Caco-2 (cell line): ENCODE measurements around the gene NUDT17. TPM values are rescaled to one million over a fixed set of nuclear protein-coding genes. Genes with fewer than 3 reads are reported as not detected.

Source experiments
- BruUV-seq: library from RNA; stranded (reverse); fragments of 400-500 nt; replicated peaks from 2 replicates; lab custom pipeline; 2021; lab: Mats Ljungman, UMichigan
- CTCF ChIA-PET: fragments of 300-600 bp; sonication (Branson Sonifier 250); formaldehyde crosslinking; loops from one replicate; lab custom pipeline; 2022; ENCODE audit warnings: antibody characterized with exemption; lab: Charles Lee
- POLR2A ChIA-PET: fragments of 300-600 bp; sonication (Branson Sonifier 250); formaldehyde crosslinking; loops from one replicate; lab custom pipeline; 2022; ENCODE audit warnings: antibody characterized with exemption; lab: Charles Lee
- DNase-seq, 2 experiments: peaks; one replicate each; pipeline versions ENCODE4 v3.0.0 to v3.0.0-alpha.2; 2020 to 2022
- H3K27me3 ChIP-seq: replicated peaks from 2 replicates; pipeline ENCODE4 v1.6.0; 2011; ENCODE audit warnings: low read length; ENCODE audit not compliant: control insufficient read depth, insufficient read depth
- H3K36me3 ChIP-seq: 2 replicates; pipeline ENCODE4 v1.5.1; 2011; ENCODE audit warnings: low read length; ENCODE audit not compliant: control insufficient read depth, insufficient read depth
- H3K4me1 ChIP-seq: fragments of 250-450 bp; sonication (Bioruptor Pico); 2 replicates; pipeline ENCODE4 v1.5.1; 2020; ENCODE audit warnings: mild to moderate bottlenecking
- H3K4me3 ChIP-seq: 2 replicates; pipeline ENCODE4 v1.5.1; 2011; ENCODE audit warnings: low read depth, mild to moderate bottlenecking, control low read depth, low read length
- H3K9me3 ChIP-seq: fragments of 250-450 bp; sonication (Bioruptor Pico); 2 replicates; pipeline ENCODE4 v1.5.1; 2020; ENCODE audit warnings: mild to moderate bottlenecking, moderate library complexity
- H3K27ac Mint-ChIP-seq: one replicate; pipeline ENCODE4 v1.8.0; 2022; ENCODE audit warnings: mixed read lengths; ENCODE audit not compliant: unreplicated experiment
- H3K27me3 Mint-ChIP-seq: one replicate; pipeline ENCODE4 v1.8.0; 2022; ENCODE audit warnings: mixed read lengths; ENCODE audit not compliant: insufficient read depth, unreplicated experiment
- H3K36me3 Mint-ChIP-seq: one replicate; pipeline ENCODE4 v1.8.0; 2022; ENCODE audit warnings: mild to moderate bottlenecking, mixed read lengths; ENCODE audit not compliant: insufficient read depth, unreplicated experiment
- H3K4me1 Mint-ChIP-seq: one replicate; pipeline ENCODE4 v1.8.0; 2022; ENCODE audit warnings: low read depth, mixed read lengths; ENCODE audit not compliant: unreplicated experiment
- H3K4me3 Mint-ChIP-seq: one replicate; pipeline ENCODE4 v1.8.0; 2022; ENCODE audit warnings: mild to moderate bottlenecking, moderate library complexity, mixed read lengths; ENCODE audit not compliant: unreplicated experiment
- H3K9me3 Mint-ChIP-seq: one replicate; pipeline ENCODE4 v1.8.0; 2022; ENCODE audit warnings: mixed read lengths; ENCODE audit not compliant: unreplicated experiment
- CTCF ChIP-seq, 2 experiments: fragments of 200-600 bp in 1 of 2; IDR thresholded peaks; 1 replicate in 1 of 2; 2 replicates in 1 of 2; pipeline versions ENCODE4 v1.5.1 to v1.8.0; 2011 to 2022; ENCODE audit warnings: antibody characterized with exemption in 1 of 2, control low read depth in 1 of 2, inconsistent platforms in 1 of 2, low read depth in 1 of 2, low read length in 1 of 2, mild to moderate bottlenecking in 1 of 2, moderate library complexity in 1 of 2; ENCODE audit not compliant: insufficient read depth in 1 of 2, severe bottlenecking in 1 of 2, unreplicated experiment in 1 of 2
- intact Hi-C: fragments of 100-400 bp; cut with micrococcal nuclease; formaldehyde crosslinking; loops from one replicate; pipeline ENCODE4 v1.10.0; 2022; ENCODE audit not compliant: unreplicated experiment
- total RNA-seq: library from RNA; stranded (reverse); gene quantifications from 2 replicates; pipeline ENCODE4 v1.2.3, GENCODE V29; 2022

The NUDT17 gene
- total RNA-seq, 1 experiment from 2014 or later = 6.4 TPM

GRCh38 chr1:145879775-145880174 lies 34.3 kb downstream of the NUDT17 start:
- TF ChIP-seq CTCF (IDR thresholded peaks at IDR 0.05; ENCODE audit: insufficient read depth in 1 of 2, low read depth in 1 of 2, low read length in 1 of 2, severe bottlenecking in 1 of 2, unreplicated experiment in 1 of 2) = no peak
- DNase-seq = no peak
- Mint-ChIP-seq H3K27me3 (peaks cover 10% of the 10 kb centered on the region), H3K27ac (peak overlapping the region; percentile 17), H3K36me3 (no peaks in the 10 kb centered on the region), H3K4me1 (peaks cover 11% of the 10 kb centered on the region), H3K4me3 (no peak overlapping the region), H3K9me3 (no peaks in the 10 kb centered on the region)
- H3K9me3 ChIP-seq = no peaks in the 10 kb centered on the region
- BruUV-seq = no TSS peak
- H3K4me3 ChIP-seq = no peak overlapping the region
- ChIA-PET CTCF (interaction anchor here (0.5 kb wide), 1 partner anchor 9 kb away, joined by 3 read pairs; no protein-coding TSS in a partner anchor), POLR2A (no interaction called here)
- H3K4me1 ChIP-seq = peaks cover 13% of the 10 kb centered on the region
- intact Hi-C loops = loop anchor here (1.0 kb wide), 1 partner anchor 13 kb away; no protein-coding TSS in a partner anchor
- no peaks in the 10 kb centered on the region for H3K27me3 ChIP-seq
- H3K36me3 ChIP-seq = no peaks in the 10 kb centered on the region

- Mint-ChIP-seq H3K4me1 (peaks cover 10% of the 10 kb centered on the region), H3K27ac (no peak overlapping the region), H3K27me3 (peaks cover 17% of the 10 kb centered on the region), H3K4me3 (peak overlapping the region; percentile 76), H3K9me3 (no peaks in the 10 kb centered on the region), H3K36me3 (no peaks in the 10 kb centered on the region)
- H3K4me1 ChIP-seq = peaks cover 8% of the 10 kb centered on the region
- ChIA-PET CTCF (interaction anchor here (1.3 to 1.4 kb wide), 2 partner anchors 25 to 40 kb away, joined by 4 to 6 read pairs; partner anchors contain the start of genes NUDT17 and PIAS3), POLR2A (no interaction called here)
- TF ChIP-seq CTCF (IDR thresholded peaks at IDR 0.05; ENCODE audit: insufficient read depth in 1 of 2, low read depth in 1 of 2, low read length in 1 of 2, severe bottlenecking in 1 of 2, unreplicated experiment in 1 of 2) = no peak
- H3K9me3 ChIP-seq = no peaks in the 10 kb centered on the region
- intact Hi-C loops = loop anchor here (2.0 kb wide), 1 partner anchor 26 kb away; the partner anchor contains the start of gene PIAS3
- no TSS peak for BruUV-seq
- DNase-seq = no peak
- H3K27me3 ChIP-seq = 0 out of 2 replicates have a peak, but pooled peaks cover 2% of the 10 kb centered on the region
- no peak overlapping the region for H3K4me3 ChIP-seq
- no peaks in the 10 kb centered on the region for H3K36me3 ChIP-seq
These were observed 39.2 kb downstream of the NUDT17 start for GRCh38 chr1:145884675-145885074.

- Histone ChIP-seq H3K4me3 (peak within 1 kb of the TSS; percentile 70), H3K36me3 (no peaks in the 10 kb centered on the region), H3K4me1 (peaks cover 8% of the 10 kb centered on the region), H3K27me3 (0 out of 2 replicates have a peak, but pooled peaks cover 2% of the 10 kb centered on the region), H3K9me3 (no peaks in the 10 kb centered on the region)
- peaks cover 10% of the 10 kb centered on the region for H3K4me1 Mint-ChIP-seq
- H3K9me3 Mint-ChIP-seq = no peaks in the 10 kb centered on the region
- H3K36me3 Mint-ChIP-seq = no peaks in the 10 kb centered on the region
- CTCF ChIA-PET = interaction anchor here (0.6 to 1.4 kb wide), 4 partner anchors 10 to 150 kb away, joined by 3 to 6 read pairs (median 4); partner anchors contain the start of genes NUDT17 and PIAS3
- intact Hi-C loops = loop anchor here (2.0 kb wide), 1 partner anchor 27 kb away; the partner anchor contains the start of gene PIAS3
- peak; percentile 80 to 87 for DNase-seq
- no peak within 1 kb of the TSS for H3K27ac Mint-ChIP-seq
- no peak for TF ChIP-seq CTCF (IDR thresholded peaks at IDR 0.05; ENCODE audit: insufficient read depth in 1 of 2, low read depth in 1 of 2, low read length in 1 of 2, severe bottlenecking in 1 of 2, unreplicated experiment in 1 of 2)
- peaks cover 17% of the 10 kb centered on the region for H3K27me3 Mint-ChIP-seq
- POLR2A ChIA-PET = interaction anchor here (0.6 to 0.7 kb wide), 2 partner anchors 26 to 62 kb away, joined by 3 read pairs; partner anchors contain the start of genes POLR3C and RNF115
- BruUV-seq = no TSS peak
- H3K4me3 Mint-ChIP-seq = peak within 1 kb of the TSS; percentile 76
These were observed 40.4 kb downstream of the NUDT17 start, which contains the start of gene ANKRD35 for GRCh38 chr1:145885738-145886287. TSS of gene ANKRD35 (minus strand) at chr1:145885866. CDS start at chr1:145885758, 108 bp downstream.
